GM18511 (cell line): ENCODE measurements around the gene OR2T27.
A peak's percentile ranks its signal among the peaks of the same experiment; 100 is the strongest.
"Not testable (repeated sequence)": the region's sequence is repeated elsewhere in the genome, so short reads cannot be mapped to it uniquely, and the experiment has no call there.

ENCODE experiments used
- ATAC-seq: cut with Tn5 transposase; IDR thresholded peaks from one replicate; pipeline ENCODE4 v1.9.1; 2021; ENCODE audit warnings: mild to moderate bottlenecking, moderate library complexity; ENCODE audit not compliant: unreplicated experiment

The OR2T27 gene, protein sequence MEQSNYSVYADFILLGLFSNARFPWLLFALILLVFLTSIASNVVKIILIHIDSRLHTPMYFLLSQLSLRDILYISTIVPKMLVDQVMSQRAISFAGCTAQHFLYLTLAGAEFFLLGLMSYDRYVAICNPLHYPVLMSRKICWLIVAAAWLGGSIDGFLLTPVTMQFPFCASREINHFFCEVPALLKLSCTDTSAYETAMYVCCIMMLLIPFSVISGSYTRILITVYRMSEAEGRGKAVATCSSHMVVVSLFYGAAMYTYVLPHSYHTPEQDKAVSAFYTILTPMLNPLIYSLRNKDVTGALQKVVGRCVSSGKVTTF

DNA sequence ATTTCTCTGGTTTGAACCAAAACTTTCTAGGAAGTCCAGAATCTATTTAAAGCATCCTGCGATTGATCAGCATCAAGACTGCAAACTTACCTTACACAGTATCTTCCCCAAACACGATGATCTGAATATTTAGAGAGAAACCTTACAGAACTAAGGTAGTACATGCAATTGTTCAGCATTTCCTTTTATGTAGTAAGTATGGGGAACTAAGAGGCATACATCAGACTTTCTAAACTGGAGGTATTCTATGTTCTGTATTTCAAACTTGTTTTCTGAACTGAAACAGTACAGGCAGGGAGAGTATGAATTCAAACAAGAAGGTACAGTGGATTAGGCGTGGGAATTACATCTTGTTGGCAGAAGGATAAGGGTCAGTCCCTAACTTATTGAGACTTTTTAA, at the start of gene OR2T27:
OR2T27 (minus strand) TSS at position 175 of the 400 bp plus-strand sequence. CDS start 4,644 bp downstream, outside the sequence.
- peak; percentile 48 for ATAC-seq

DNA sequence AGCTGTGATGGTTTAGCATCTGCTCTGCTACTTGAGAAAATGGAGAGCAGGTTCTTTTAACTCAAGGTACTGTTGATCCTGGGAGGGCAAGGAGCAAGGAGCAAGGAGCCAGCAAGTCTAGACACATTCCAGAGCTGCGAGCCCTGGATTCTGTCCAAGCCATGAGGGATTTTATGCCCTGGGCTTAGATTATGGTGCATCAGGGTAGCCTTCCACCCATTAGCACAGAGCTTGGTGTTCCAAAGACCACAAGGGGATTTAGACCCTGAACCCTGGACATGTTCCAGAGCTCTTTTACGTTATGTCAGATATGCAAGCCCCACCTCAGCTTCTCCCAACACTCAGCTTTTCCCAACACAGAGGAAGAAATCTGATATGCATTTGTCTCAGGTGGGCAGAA, 49.3 kb upstream of the OR2T27 start:
- no peak for ATAC-seq

DNA sequence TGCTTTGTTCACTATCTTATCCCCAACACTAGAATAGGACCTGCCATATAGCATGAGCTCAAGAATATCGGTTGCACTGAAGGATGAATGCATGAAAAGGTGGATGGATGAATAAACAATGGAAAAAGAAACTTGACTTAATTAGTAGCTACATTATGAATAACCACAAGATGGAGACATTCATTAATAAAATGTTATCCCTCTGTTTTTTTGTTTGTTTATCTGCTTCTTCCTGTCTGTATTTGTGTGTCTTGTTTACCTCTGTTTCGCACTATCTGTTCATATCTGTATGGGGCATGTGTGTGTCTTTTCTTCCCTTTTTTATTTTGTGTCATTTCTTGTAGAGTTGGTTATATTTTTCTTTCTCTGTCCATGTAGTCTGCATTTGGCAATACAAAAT, 48.3 kb upstream of the OR2T27 start:
- no peak for ATAC-seq

DNA sequence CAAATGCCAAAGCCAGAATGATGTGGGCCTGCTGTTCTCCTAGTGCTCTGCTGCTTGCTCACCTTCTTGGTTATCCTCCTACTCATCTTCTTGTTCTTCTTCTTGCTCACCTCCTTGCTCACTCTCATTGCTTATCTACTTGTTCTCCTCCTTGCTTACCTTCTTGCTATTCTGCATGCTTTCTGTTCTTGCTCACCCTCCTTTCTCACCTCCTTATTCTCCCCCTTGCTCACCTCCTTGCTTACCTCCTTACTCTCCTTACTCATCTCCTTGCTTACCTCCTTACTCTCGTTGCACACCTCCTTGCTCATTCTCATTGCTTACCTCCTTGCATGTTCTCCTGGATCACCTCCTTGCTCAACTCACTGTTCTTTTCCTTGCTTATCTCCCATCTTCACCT, 47.4 kb upstream of the OR2T27 start, which contains the start of gene OR14I1:
OR14I1 (minus strand) TSS at position 53 of the 400 bp plus-strand sequence.
- ATAC-seq: no peak

DNA sequence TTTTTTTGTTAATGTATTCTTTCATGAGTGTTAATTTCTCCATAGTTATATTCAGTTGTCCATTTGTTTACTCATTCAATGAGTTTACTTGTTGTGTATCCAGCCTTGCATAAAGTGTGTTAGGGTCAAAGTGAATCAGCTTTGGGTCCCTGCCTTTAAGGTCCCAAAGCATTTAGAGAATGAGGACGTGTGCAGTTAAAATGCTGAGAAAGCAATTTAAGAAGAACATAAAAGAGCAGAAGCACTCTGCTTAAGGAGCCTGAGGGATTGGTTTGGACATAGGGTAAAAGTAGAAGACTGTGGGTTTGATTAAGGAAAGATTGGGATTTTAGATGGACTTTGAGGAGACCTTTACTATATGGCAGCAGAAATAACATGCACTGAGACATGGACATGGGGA, 43.8 kb upstream of the OR2T27 start:
- ATAC-seq: no peak

DNA sequence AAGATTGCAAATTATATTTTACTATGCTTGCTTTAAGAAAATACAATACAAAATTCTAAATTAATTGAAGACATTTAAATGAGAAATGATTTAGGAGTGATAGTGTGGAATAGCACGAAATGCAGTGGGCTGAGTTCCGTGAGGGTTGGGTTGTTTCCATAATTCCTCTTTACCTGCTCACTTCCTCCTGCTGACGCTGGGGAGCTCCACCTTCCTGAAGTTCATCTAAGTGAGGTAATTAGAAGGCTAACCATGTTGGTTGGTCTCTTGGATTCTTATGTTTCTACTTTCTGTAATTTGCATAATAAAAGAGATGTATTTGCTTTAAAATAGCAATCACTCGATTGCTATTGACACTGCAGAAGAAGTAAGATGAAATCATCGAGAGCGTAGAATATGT, 42.6 kb upstream of the OR2T27 start:
- no peak for ATAC-seq

DNA sequence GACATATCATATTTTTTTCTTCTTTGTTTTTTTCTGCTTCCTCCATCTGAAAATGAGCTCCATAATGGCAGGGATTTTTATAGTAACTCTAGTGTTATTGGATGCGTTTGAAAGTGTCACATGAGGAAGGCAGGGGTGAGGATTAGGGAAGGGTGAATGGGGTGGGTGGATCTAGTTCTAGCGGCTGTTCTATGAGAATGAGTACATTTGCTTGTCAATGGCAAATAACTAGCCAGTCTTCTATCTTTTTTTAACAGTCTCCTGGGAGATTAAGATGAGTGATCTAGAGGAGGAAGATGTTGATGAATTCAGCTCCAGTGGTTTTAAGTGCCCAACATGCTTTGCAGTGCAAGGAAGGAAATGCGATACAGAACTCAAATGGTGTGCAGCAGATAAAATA, 41.4 kb upstream of the OR2T27 start:
- no peak for ATAC-seq

DNA sequence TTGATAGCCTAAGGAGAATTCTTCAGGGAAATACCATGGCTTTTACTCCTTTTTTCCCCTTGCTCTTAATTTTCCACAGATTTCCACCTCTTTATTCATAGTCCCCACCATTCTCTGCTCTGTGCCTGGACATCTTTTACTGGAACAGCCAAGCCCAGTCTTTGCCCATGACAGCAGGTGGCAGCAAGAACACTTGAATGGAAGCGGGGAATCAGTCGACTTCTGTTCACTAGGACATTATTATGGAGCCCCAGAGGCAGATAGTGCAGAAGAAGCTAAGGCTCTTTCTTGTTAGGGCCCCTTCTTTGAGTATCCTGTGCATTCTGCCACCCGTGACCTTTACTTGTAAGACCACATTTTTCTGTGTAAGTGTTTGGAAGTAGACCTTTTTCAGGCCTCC, 40.9 kb upstream of the OR2T27 start:
- peak; percentile 52 for ATAC-seq

DNA sequence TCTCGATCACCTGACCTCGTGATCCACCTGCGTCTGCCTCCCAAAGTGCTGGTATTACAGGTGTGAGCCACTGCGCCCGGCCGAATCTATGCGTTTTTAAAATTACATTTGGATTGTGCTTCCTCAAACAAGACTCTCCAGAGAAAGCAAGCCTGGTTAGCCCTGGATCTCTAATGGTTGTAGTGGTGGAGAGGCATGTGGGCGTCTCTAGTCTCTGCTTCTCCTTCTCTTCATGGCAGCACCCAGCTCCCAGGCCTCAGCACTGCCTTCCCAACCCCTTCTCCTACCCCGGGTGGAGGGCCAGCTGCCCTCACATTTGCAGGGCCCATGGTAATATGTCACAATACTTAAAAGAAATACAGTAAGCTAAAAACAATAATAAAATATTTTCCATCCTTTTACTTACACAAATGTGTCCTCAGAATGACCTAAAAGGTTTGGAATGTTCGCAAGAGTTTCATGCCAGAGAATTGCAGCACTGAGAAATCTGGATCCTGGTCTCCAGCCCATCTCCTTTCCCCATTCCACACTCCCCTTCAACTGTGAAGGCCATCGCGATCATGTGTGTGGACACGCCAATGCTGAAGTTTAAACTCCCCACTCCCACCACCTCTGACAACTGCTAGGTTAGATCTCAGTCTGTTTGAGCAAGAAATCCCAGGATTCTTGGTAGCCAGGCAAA, 40.3 kb upstream of the OR2T27 start:
- no peak for ATAC-seq

DNA sequence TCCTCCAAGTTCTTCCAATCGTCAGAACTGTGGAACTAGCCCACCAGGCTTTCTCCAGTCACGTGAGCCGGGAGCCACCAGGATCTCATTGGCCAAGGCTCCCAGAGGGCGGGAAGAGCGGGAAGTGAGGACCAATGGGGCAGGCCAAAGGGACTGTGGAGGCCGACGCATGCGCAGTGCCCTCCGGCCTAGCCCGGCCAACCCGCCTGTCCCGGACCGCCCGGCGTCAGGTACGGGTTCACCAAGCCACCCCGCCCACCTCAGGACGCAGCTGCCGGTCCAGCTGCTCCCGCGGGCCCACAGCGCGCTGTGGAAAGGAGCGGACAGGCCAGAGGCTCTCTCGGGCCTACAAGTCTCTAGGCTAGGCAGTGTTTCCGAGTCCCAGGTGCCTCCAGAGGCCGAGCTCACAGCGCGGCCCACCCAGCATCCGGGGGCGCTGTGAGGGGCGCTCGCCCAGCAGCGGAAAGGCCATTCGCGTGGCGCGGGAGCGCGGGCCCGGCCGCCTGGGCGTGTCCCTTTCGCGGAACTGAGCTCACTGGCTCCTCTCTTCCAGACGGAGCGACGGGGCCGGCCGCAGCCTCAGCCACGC, 36.3 kb upstream of the OR2T27 start:
- ATAC-seq: no peak

DNA sequence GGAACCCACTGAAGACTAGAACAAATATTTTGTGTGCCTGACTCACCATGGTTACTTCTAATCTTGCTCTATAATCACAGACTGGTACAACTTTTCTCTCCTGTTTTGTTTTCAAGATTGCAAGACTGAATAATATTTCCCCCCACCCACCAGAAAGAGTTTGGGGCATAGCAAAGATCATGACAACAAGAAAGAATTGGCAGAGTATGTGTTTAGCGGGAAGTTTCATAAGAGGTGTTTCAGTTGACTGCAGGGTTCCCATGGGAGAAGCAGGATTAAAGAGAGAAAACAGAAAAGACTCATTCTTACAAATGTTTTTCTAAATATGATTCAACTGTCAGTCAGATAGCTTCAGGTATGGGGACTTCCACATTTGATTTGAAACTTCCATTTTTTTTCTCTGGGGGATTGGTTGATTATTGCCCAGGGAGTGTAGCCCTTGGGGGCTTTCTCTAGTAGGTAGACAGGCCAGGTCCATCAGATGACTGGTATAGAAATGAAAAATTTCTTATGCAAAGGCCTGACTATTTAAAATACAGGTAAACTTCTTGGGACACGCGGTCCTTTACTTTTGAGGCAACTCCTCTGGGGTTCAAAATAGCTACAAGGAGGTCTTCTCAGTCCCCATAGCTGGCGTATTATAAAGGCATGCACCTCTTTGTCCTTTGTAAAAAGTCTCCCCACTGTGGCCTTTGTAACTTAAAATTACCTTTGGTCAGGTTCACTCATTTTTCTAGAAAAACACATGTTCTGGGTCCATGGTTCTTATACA, 33.4 kb upstream of the OR2T27 start:
- ATAC-seq: peak; percentile 85

DNA sequence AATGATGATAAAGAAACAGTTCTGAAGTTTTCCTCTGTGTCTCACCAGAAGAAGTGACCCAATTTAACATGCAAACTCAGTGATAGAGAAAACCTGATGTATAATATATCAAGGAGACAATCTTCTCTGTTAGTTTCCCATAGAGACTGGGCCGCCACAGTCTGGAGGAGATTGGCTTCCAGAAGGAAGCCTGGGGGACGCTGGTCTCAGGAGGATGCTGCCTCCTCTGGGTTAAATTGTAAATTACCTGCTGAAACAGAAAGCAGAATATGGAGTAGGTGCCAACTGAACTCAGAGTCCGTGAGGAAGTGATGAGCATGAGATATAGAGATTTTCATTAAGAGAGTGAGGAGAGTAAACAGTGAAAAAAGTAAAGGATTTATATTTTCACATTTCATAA, 31.5 kb upstream of the OR2T27 start:
- peak; percentile 81 for ATAC-seq

DNA sequence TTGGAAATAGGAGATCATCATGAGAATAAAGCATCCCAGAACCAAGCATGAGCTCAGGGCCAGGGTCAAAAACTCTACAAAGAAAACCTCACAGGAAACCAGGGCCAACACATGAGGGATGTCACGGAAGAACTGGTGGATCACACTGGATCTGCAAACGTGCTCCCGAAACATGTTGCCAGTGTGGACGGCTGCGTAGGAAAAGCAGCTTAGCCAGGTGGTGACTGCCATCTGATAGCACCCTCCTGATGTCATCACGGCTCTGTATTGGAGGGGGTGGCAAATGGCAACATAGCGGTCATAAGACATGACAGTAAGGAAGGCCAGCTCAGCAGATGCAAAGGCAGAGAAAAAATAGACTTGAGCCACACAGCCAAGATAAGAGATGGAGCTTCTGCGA, 26.3 kb upstream of the OR2T27 start:
- no peak for ATAC-seq

DNA sequence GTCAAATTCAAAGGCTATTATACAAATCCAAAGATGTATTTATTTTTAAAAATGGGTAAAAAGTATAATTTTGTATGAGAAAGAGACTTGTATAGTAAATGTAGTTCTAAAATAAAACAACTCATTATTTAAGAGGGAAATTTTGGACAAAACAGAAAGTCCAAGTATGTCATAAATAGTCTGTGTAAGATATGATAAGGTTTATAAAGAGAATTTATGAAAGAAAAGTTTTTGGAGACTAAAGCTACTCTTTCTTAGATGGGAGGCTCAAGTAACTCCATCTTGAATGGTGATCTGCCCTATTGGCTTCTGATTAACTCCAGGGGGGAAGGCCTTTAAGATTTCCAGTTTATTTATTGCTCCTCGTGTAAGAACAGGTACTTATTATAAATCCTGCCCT, 14.7 kb upstream of the OR2T27 start:
- ATAC-seq: no peak

DNA sequence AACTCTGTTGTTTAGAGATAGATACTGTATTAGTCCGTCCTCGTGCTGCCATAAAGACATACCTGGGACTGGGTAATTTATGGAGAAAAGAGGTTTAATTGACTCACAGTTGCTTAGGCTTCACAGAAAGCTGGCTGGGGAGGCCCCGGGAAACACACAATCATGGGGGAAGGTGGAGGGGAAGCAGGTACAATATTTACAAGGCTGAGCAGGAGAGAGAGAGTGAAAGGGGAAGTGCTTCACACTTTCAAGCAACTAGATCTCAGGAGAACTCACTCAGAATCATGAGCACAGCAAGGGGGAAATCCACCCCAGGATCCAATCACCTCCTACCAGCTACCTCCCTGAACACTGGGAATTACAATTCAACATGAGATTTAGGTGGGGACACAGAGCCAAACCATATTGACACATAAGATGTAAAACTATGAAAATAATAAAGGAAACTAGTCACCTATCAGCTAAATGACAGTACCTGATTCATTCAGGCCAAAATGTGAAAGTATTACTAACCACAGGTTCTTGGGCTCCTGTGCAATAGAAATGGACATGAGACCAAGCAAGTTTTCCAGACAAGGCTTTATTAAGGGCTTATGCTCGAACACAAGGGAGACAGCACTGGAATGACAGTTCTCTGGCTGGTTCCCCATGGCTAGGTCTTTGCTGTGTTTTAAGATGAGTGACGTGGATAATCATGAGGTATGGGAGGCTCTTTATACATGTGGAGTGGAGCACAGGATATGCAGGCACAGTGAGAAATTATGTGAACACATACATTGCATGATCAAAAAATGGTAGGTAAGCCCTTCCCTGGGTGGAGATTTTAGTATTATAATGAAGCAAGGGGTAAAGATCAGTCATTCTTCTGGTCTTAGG, 8.4 kb upstream of the OR2T27 start:
- peak; percentile 97 for ATAC-seq

DNA sequence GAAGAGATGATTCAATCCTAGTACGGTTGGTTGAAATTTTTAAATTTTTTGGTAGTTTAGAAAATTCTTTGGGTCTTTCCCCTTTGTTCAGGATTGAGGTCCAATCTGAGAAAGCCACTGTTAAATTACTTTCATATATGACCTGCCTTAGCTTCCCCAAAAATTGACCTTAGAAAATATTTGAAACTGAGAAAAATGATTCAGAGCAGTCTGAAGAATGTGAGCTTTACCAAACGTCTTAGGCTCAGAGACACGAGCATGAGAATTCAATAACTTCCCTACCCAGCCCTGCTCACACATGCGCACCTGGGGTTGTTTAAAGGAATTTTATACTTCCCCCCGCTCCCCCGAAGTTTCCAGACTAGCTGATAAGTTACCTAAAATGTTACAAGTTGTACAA, 1.5 kb upstream of the OR2T27 start:
- peak; percentile 83 for ATAC-seq

DNA sequence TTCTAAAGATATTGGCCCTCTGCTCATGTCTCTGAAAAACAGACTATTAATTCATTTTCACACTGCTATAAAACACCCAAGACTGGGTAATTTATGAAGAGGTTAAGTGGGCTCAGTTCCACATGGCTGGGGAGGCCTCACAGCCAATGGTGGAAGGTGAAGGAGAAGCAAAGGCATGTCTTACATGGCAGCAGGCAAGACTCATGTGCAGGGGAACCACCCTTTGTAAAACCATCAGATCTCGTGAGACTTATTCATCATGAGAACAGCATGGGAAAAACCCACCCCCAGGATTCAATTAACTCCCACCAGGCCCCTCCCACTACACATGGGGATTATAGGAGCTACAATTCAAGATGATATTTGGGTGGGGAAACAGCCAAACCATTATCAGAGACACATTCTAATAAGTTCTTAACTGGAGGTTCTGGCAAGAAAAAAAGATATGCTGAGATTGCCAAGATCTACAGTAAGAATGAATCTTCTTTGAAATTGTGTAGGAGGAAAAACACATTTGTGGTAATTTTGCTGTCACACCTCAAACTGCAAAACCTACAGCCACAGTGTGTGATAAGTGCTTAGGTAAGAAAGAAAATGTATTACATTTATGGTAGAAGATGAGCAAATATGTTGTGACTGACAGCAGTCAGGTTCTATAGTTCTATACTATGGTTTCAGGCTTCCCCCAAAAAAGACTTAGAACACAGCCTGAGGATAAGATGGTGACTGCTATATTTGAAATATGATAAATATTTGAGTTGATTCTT, 6.4 kb downstream of the OR2T27 start:
- not testable (repeated sequence) for ATAC-seq

DNA sequence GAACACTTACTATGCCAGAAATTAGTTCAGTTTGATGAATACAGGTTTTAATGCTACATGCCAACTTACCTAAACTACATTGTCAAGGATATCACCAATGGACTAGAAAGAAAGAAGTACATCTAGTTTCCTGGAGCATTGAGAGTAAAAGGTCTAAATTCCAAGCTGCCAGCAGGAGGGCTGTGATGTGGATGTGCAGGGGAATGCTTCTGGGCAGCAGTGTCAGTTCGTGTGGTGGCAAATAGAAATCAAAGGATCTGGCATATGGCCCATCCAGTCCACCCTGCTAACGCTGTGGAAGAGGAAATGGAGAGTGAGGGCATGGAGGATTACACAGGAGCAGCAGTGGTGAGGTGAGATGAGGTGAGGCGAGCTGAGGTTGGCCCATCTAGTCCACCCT, 10.2 kb downstream of the OR2T27 start, which contains the start of gene OR2T35:
OR2T35 (minus strand) TSS at position 101 of the 400 bp plus-strand sequence. CDS start 6,020 bp downstream, outside the sequence.
- not testable (repeated sequence) for ATAC-seq

DNA sequence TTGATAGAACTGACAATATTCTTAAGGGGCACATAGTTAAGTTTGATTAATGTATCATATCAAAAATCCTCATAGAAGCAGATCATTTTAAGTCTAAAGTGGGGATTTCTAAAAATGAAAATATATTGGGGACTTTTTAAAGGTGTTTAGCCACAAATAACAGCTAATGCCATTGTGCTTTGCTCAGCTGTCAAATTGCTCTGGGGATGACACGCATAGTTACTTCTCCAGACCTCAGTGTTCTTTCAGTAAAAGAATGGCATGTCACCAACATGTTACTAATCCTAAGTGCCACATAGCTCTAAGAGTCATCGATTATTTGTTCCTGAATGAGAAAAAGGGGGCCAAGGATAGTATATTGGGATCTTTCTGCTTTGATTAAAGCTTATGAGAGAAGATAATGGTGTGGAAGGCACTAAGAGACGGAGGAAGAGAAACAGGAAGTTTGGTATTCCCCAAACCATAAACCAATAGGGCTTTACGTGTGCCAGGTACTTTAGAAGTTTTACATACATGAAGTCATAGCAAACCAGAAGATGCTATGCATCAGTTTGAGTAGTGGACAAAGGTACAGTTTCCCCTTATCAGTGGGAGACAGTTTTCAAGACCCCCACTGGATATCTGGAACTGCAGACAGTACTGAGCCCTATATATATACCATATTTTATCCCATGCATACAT, 12.2 kb downstream of the OR2T27 start:
- peak; percentile 67 for ATAC-seq
